ENCODE data around the gene TBC1D5.
A peak's percentile ranks its signal among the peaks of the same experiment; 100 is the strongest.

Gene TBC1D5

GRCh38 chr3:17142516-17142915 lies 599.9 kb downstream of the TBC1D5 start:
- DNase-seq (ENCODE audit: low read depth): no peak
- no peak for TF ChIP-seq CTCF (IDR thresholded peaks at IDR 0.05; ENCODE audit: low read depth, low read length, missing control alignments)
- no peak overlapping the region for H3K4me3 ChIP-seq (ENCODE audit: low read depth, low read length)

- DNase-seq (ENCODE audit: low read depth): no peak
- H3K4me3 ChIP-seq (ENCODE audit: low read depth, low read length): no peak overlapping the region
- TF ChIP-seq CTCF (IDR thresholded peaks at IDR 0.05; ENCODE audit: low read depth, low read length, missing control alignments): no peak
Observed at GRCh38 chr3:17141699-17142098, 600.7 kb downstream of the TBC1D5 start.

- TF ChIP-seq CTCF (IDR thresholded peaks at IDR 0.05; ENCODE audit: low read depth, low read length, missing control alignments): peak; percentile 27
- no peak for DNase-seq (ENCODE audit: low read depth)
- no peak overlapping the region for H3K4me3 ChIP-seq (ENCODE audit: low read depth, low read length)
Observed at GRCh38 chr3:17140670-17141505, 601.5 kb downstream of the TBC1D5 start.

GRCh38 chr3:17138246-17139039 lies 604.0 kb downstream of the TBC1D5 start:
- H3K4me3 ChIP-seq (ENCODE audit: low read depth, low read length): no peak overlapping the region
- no peak for TF ChIP-seq CTCF (IDR thresholded peaks at IDR 0.05; ENCODE audit: low read depth, low read length, missing control alignments)
- DNase-seq (ENCODE audit: low read depth): no peak

- no peak overlapping the region for H3K4me3 ChIP-seq (ENCODE audit: low read depth, low read length)
- DNase-seq (ENCODE audit: low read depth): no peak
- TF ChIP-seq CTCF (IDR thresholded peaks at IDR 0.05; ENCODE audit: low read depth, low read length, missing control alignments): no peak
Observed at GRCh38 chr3:17137321-17137826, 605.1 kb downstream of the TBC1D5 start.

GRCh38 chr3:17136136-17136721 lies 606.2 kb downstream of the TBC1D5 start:
- TF ChIP-seq CTCF (IDR thresholded peaks at IDR 0.05; ENCODE audit: low read depth, low read length, missing control alignments): no peak
- H3K4me3 ChIP-seq (ENCODE audit: low read depth, low read length): no peak overlapping the region
- DNase-seq (ENCODE audit: low read depth): no peak

Measured in GM12864 (cell line).